ENCODE data around the gene MAN1C1.

Gene MAN1C1

DNA sequence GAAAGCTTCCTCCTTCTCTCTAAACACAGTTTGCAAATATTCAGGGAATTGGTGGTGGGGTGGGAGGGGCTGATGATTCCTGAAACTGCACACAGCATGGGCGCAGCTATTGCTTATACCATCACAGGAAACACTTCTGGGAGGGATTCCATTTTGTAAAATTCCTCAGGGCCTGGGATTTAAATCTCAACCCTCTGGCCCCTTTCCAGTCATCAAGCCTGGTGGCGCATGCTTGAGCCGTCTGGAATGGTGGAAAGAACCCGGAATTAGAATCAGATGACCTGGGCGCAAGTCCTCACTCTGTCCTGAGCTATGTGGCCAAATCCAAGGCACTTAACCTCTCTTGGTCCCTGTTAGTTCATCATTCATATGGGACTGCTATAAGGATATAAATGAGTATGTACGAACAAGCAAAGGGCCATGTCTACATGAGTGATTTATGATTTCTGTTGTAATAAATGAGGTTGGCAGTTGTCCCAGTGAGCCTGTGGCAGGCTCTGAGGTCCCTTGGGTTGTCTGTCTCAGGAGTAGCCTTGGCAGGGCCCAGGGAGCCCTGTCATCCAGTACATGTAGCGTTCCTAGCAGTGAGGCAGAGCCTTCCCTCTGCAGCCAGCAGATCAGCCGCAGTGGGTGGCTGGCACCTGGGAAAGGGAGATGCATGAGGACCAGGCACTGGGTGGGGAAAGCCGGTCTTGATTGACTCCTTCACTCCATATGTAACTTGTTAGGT is 72.0 kb downstream of the MAN1C1 start:
- TF ChIP-seq ZFP30 (CRISPR knock-in tag; IDR thresholded peaks at IDR 0.05) (no peak), TCF4 (CRISPR knock-in tag; IDR thresholded peaks at IDR 0.05; ENCODE audit: borderline replicate concordance) (no peak), ZNF70 (CRISPR knock-in tag; IDR thresholded peaks at IDR 0.05) (no peak), ZFP3 (CRISPR knock-in tag; IDR thresholded peaks at IDR 0.05) (no peak)
- peak; percentile 27; the same call in 2 of the 3 replicates for ATAC-seq

DNA sequence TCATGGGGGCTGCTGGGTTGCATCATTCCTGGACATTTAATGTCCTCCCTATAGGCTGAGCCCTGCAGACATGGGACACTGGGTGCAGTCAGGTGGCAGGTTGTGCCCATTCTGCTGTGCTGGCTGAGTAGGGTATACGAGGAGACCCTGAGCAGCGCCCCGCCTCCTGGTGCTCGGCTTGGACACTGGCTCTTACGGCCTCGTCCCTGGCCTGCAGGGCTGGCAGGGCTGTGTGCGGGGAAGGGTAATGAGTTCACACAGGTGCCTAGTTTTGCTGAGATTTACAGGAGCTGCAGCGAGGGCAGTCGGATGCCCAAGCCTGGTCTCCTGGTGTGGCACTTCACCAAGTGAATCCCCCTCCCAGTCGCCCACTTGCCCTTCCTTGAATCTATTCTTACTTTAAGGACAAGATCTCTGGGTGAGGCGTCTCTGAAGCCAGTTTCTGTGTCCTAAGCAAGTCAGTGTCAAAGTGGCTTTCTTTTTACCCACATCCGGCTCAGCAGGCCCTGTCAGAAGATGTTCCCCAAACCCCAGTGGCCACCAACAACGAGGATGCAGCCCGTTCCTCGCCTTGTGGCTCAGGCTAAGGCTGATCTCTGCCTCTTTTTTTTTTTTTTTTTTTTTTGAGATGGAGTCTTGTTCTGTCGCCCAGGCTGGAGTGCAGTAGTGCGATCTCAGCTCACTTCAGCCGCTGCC is 73.2 kb downstream of the MAN1C1 start:
- ATAC-seq = no peak
- TF ChIP-seq SNAI2 (CRISPR knock-in tag; IDR thresholded peaks at IDR 0.05) (no peak), ZFP3 (CRISPR knock-in tag; IDR thresholded peaks at IDR 0.05) (no peak), ZFP30 (CRISPR knock-in tag; IDR thresholded peaks at IDR 0.05) (no peak)
- TF ChIP-seq, protein P1, sequence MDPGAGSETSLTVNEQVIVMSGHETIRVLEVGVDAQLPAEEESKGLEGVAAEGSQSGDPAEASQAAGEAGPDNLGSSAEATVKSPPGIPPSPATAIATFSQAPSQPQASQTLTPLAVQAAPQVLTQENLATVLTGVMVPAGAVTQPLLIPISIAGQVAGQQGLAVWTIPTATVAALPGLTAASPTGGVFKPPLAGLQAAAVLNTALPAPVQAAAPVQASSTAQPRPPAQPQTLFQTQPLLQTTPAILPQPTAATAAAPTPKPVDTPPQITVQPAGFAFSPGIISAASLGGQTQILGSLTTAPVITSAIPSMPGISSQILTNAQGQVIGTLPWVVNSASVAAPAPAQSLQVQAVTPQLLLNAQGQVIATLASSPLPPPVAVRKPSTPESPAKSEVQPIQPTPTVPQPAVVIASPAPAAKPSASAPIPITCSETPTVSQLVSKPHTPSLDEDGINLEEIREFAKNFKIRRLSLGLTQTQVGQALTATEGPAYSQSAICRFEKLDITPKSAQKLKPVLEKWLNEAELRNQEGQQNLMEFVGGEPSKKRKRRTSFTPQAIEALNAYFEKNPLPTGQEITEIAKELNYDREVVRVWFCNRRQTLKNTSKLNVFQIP (CRISPR knock-in tag; IDR thresholded peaks at IDR 0.05; ENCODE audit: borderline replicate concordance, low read depth) = no peak

DNA sequence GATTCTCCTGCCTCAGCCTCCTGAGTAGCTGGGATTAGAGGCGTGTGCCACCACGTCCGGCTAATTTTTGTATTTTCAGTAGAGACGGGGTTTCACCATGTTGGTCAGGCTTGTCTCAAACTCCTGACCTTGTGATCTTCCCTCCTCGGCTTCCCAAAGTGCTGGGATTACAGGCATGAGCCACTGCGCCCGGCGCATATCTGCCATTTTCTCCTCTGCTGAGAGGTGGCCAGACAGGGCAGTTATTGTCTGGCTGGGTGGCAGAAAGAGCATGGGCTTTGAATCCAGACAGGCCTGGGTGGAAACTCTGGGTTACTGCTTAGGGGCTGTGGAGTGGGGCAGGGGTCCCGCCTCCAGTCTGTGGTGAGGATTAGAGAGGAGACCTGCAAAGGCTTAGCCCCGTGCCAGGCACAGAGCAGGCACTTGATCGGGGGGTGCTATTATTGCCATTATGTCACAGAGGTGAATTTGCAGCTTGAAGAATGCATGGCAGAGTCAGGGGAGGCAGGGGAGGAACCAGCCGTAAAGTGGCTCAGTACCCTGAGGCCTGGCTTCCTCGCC is 73.9 kb downstream of the MAN1C1 start:
- TF ChIP-seq ZNF8 (CRISPR knock-in tag; IDR thresholded peaks at IDR 0.05) (no peak), ZNF565 (CRISPR knock-in tag; conservative IDR thresholded peaks at IDR 0.05; ENCODE audit: low read depth) (no peak), ZC3H10 (CRISPR knock-in tag; IDR thresholded peaks at IDR 0.05) (no peak), TOX (CRISPR knock-in tag; IDR thresholded peaks at IDR 0.05; ENCODE audit: borderline replicate concordance) (no peak), ARNTL (CRISPR knock-in tag; IDR thresholded peaks at IDR 0.05; ENCODE audit: borderline replicate concordance, low read depth) (no peak), ZFP30 (CRISPR knock-in tag; IDR thresholded peaks at IDR 0.05) (no peak), GLIS3 (CRISPR knock-in tag; IDR thresholded peaks at IDR 0.05) (no peak), ESRRG (CRISPR knock-in tag; IDR thresholded peaks at IDR 0.05) (no peak), ISL1 (CRISPR knock-in tag; IDR thresholded peaks at IDR 0.05) (no peak), ZNF70 (CRISPR knock-in tag; IDR thresholded peaks at IDR 0.05) (no peak), CSDC2 (CRISPR knock-in tag; IDR thresholded peaks at IDR 0.05) (no peak), SNAI2 (CRISPR knock-in tag; IDR thresholded peaks at IDR 0.05) (no peak)
- TF ChIP-seq, protein P2, sequence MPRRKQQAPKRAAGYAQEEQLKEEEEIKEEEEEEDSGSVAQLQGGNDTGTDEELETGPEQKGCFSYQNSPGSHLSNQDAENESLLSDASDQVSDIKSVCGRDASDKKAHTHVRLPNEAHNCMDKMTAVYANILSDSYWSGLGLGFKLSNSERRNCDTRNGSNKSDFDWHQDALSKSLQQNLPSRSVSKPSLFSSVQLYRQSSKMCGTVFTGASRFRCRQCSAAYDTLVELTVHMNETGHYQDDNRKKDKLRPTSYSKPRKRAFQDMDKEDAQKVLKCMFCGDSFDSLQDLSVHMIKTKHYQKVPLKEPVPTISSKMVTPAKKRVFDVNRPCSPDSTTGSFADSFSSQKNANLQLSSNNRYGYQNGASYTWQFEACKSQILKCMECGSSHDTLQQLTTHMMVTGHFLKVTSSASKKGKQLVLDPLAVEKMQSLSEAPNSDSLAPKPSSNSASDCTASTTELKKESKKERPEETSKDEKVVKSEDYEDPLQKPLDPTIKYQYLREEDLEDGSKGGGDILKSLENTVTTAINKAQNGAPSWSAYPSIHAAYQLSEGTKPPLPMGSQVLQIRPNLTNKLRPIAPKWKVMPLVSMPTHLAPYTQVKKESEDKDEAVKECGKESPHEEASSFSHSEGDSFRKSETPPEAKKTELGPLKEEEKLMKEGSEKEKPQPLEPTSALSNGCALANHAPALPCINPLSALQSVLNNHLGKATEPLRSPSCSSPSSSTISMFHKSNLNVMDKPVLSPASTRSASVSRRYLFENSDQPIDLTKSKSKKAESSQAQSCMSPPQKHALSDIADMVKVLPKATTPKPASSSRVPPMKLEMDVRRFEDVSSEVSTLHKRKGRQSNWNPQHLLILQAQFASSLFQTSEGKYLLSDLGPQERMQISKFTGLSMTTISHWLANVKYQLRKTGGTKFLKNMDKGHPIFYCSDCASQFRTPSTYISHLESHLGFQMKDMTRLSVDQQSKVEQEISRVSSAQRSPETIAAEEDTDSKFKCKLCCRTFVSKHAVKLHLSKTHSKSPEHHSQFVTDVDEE (CRISPR knock-in tag; IDR thresholded peaks at IDR 0.05) = no peak
- TF ChIP-seq, protein P1 (CRISPR knock-in tag; IDR thresholded peaks at IDR 0.05; ENCODE audit: borderline replicate concordance, low read depth) = no peak
- TF ChIP-seq, protein P3, sequence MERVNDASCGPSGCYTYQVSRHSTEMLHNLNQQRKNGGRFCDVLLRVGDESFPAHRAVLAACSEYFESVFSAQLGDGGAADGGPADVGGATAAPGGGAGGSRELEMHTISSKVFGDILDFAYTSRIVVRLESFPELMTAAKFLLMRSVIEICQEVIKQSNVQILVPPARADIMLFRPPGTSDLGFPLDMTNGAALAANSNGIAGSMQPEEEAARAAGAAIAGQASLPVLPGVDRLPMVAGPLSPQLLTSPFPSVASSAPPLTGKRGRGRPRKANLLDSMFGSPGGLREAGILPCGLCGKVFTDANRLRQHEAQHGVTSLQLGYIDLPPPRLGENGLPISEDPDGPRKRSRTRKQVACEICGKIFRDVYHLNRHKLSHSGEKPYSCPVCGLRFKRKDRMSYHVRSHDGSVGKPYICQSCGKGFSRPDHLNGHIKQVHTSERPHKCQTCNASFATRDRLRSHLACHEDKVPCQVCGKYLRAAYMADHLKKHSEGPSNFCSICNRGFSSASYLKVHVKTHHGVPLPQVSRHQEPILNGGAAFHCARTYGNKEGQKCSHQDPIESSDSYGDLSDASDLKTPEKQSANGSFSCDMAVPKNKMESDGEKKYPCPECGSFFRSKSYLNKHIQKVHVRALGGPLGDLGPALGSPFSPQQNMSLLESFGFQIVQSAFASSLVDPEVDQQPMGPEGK (CRISPR knock-in tag; IDR thresholded peaks at IDR 0.05; ENCODE audit: borderline replicate concordance) = no peak
- ATAC-seq = no peak

DNA sequence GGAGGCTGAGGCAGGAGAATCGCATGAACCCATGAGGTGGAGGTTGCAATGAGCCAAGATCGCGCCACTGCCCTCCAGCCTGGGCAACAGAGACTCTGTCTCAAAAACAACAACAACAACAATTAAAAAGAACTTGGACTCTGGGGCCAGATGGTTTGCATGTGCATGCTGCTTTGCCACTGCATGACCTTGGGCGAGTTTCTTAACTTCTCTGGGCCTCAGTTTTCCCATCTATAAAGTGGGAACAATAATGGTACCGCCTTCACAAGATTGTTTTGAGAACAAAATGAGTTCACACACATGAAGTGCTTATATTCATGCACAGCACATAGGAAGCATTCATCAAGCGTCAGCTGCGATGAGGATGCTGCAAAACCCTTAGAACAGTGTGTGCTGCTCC is 74.6 kb downstream of the MAN1C1 start:
- ATAC-seq = no peak
- no peak for TF ChIP-seq ESRRG (CRISPR knock-in tag; IDR thresholded peaks at IDR 0.05)
- no peak for TF ChIP-seq CSDC2 (CRISPR knock-in tag; IDR thresholded peaks at IDR 0.05)
- TF ChIP-seq ZC3H10 (CRISPR knock-in tag; IDR thresholded peaks at IDR 0.05) = no peak
- TF ChIP-seq RARB (CRISPR knock-in tag; IDR thresholded peaks at IDR 0.05) = no peak

Measured in SK-N-SH treated with all-trans-retinoic acid at 6 μM for 48 hours (cell line).